Right lobe of liver (tissue), 6 donors: ENCODE data around the gene ENKD1. TPM values are rescaled to one million over a fixed set of nuclear protein-coding genes. Genes with fewer than 3 reads are reported as not detected.

Source experiments
- ATAC-seq, 4 donors: fragments of 200-7000 bp; cut with Tn5 transposase; one replicate each; pipeline ENCODE4 v1.9.1; 2020; ENCODE audit warnings: mild to moderate bottlenecking in 4 of 4, moderate library complexity in 4 of 4
- DNase-seq, 3 donors: peaks; one replicate each; pipeline ENCODE4 v3.0.0-alpha.2; 2020
- H3K27ac ChIP-seq, 3 donors: fragments of 200-600 bp; one replicate each; pipeline ENCODE4 v1.8.0; 2022
- H3K27me3 ChIP-seq, 2 donors: fragments of 200-600 bp; one replicate each; pipeline ENCODE4 v1.8.0; 2022
- H3K36me3 ChIP-seq, 4 donors: fragments of 200-600 bp; sonication (generic) in 1 of 4; one replicate each; pipeline versions ENCODE4 v1.5.1 to v1.8.0; 2017 to 2022; ENCODE audit warnings: control low read depth in 1 of 4
- H3K4me1 ChIP-seq, 4 donors: fragments of 200-600 bp; sonication (generic) in 1 of 4; one replicate each; pipeline versions ENCODE4 v1.5.1 to v1.8.0; 2017 to 2022; ENCODE audit warnings: control low read depth in 1 of 4
- H3K4me3 ChIP-seq, 3 donors: fragments of 200-600 bp; one replicate each; pipeline ENCODE4 v1.8.0; 2022
- H3K9me3 ChIP-seq, 4 donors: fragments of 200-600 bp; sonication (generic) in 1 of 4; one replicate each; pipeline versions ENCODE4 v1.5.1 to v1.8.0; 2017 to 2022; ENCODE audit warnings: control low read depth in 1 of 4
- CTCF ChIP-seq, 4 donors: fragments of 200-600 bp in 3 of 4; fragments of 450-650 bp in 1 of 4; IDR thresholded peaks; one replicate each; pipeline versions ENCODE4 v1.5.1 to v1.8.0; 2016 to 2022; ENCODE audit warnings: antibody characterized with exemption in 4 of 4, mild to moderate bottlenecking in 2 of 4
- POLR2A ChIP-seq: fragments of 450-650 bp; IDR thresholded peaks from one replicate; pipeline ENCODE4 v1.6.1; 2017; ENCODE audit warnings: antibody characterized with exemption, mild to moderate bottlenecking
- WGBS: methylation state at CpG from one replicate; pipeline ENCODE4 v1.1.6; 2018; ENCODE audit warnings: low coverage, low lambda C conversion rate; ENCODE audit not compliant: insufficient coverage; ENCODE audit errors: missing lambda C conversion rate; 5-methylcytosine and 5-hydroxymethylcytosine counted together
- intact Hi-C, 2 donors: fragments of 100-400 bp; cut with DNase I; formaldehyde crosslinking; loops; one replicate each; pipeline versions ENCODE4 v1.11.2 to v1.14.1; 2022
- total RNA-seq, 6 experiments: library from RNA; depleted of rRNA in 2 of 6; stranded (reverse); fragments of >200 nt in 2 of 6; fragmentation: NEBNext Ultra II Directional in 3 of 6; extraction: Animal tissue kit (Norgen Biotek cat#: 25700) in 3 of 6; gene quantifications; one replicate each; pipeline versions ENCODE4 v1.1.0 to v1.2.4, GENCODE V29; 2016 to 2023
- donor health status: DM: no; HTN: yes; CAD: no.
- donor health status: DM: no; HTN: no; CAD: no.
- donor health status: DM: no; HTN: no; CAD: no.
- donor health status: DM: no; HTN: yes; CAD: no.
- donor health status: DM: no; HTN: yes; CAD: no.

Gene ENKD1
- total RNA-seq, 6 experiments from 2014 or later, result 4.4 to 8.9 (median 7.3) TPM

DNA sequence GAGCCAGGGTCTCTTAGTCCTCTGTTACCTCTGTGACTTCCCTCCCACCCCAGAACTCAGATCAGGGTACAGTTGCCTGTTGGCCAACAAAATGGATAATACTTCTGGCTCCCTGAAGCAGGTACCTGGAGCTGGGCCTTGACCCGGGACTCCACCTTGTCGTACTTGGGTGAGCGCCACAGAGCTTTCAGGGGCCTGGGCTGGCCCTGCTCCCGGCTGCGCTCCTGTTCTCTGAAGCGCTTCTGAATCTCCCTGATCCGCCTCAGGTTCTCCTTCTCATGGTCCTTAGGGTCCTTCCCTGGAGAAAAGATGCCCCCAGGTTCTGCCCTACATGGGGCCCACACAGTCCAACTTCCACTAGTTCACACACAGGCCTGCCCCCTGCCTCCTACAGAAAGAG lies 1.7 kb downstream of the ENKD1 start:
- H3K27ac ChIP-seq, result no peak overlapping the region
- H3K36me3 ChIP-seq, result no peaks in the 10 kb centered on the region
- H3K4me1 ChIP-seq, result peaks cover 0 to 30% (median 16%) of the 10 kb centered on the region in 4 donors
- ATAC-seq (no peak), DNase-seq (no peak)
- H3K4me3 ChIP-seq, result no peak overlapping the region
- WGBS, result 55% methylated on average over 3 of the region's 7 CpGs
- TF ChIP-seq POLR2A (no peak), CTCF (IDR thresholded peaks at IDR 0.05) (no peak)
- no peaks in the 10 kb centered on the region for H3K9me3 ChIP-seq
- no peaks in the 10 kb centered on the region for H3K27me3 ChIP-seq
- intact Hi-C loops, result no loop called here

- Histone ChIP-seq H3K4me1 (peaks cover 0 to 35% (median 16%) of the 10 kb centered on the region in 4 donors), H3K4me3 (no peak overlapping the region), H3K9me3 (no peaks in the 10 kb centered on the region), H3K27ac (no peak overlapping the region), H3K27me3 (no peaks in the 10 kb centered on the region), H3K36me3 (no peaks in the 10 kb centered on the region)
- 86% methylated on average over 4 of the region's 4 CpGs for WGBS
- no peak for DNase-seq
- intact Hi-C loops, result no loop called here
- TF ChIP-seq POLR2A (no peak), CTCF (IDR thresholded peaks at IDR 0.05) (no peak)
- no peak for ATAC-seq
Observed at GRCh38 chr16:67664258-67664657, 2.3 kb downstream of the ENKD1 start.

DNA sequence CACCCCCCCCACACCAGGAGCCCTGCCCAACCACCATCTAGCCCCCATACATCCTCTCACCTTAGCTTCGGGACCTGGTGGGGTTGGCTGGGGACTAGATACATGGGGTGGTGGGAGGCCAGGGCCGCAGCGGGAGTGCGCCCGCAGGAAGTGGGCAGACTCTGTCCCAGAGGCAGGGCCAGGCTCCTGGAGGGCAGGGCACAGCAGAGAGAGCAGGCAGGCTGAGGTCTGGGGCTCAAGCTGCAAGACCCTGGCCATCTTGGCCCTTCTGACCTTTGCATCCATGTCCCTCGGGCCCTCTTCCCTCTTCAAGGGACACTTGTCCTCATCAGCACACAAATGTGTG lies 2.7 kb downstream of the ENKD1 start:
- H3K4me3 ChIP-seq, result no peak overlapping the region
- ATAC-seq, result no peak

GRCh38 chr16:67663151-67663876 lies 3.2 kb downstream of the ENKD1 start:
- TF ChIP-seq POLR2A (no peak), CTCF (IDR thresholded peaks at IDR 0.05) (peak in 2 of 4 donors; percentile 11 to 28)
- H3K4me3 ChIP-seq, result no peak overlapping the region
- H3K36me3 ChIP-seq, result no peaks in the 10 kb centered on the region
- peaks cover 0 to 31% (median 14%) of the 10 kb centered on the region in 4 donors for H3K4me1 ChIP-seq
- DNase-seq (peak in 2 of 3 donors; percentile 77 to 82), ATAC-seq (peak in 1 of 4 donors; percentile 0)
- H3K27ac ChIP-seq, result peak overlapping the region in 1 of 3 donors; percentile 47
- 20% methylated on average over 1 of the region's 25 CpGs for WGBS
- H3K9me3 ChIP-seq, result no peaks in the 10 kb centered on the region
- intact Hi-C loops, result no loop called here
- no peaks in the 10 kb centered on the region for H3K27me3 ChIP-seq

More for the DNA sequence above, 2.7 kb downstream of the ENKD1 start:
- H3K4me1 ChIP-seq, result peaks cover 0 to 36% (median 16%) of the 10 kb centered on the region in 4 donors
- no peak overlapping the region for H3K27ac ChIP-seq
- intact Hi-C loops, result no loop called here
- H3K36me3 ChIP-seq, result no peaks in the 10 kb centered on the region
- no CpG with 5 or more reads among the region's 6 CpGs for WGBS
- no peak for DNase-seq
- H3K9me3 ChIP-seq, result no peaks in the 10 kb centered on the region
- no peaks in the 10 kb centered on the region for H3K27me3 ChIP-seq
- TF ChIP-seq POLR2A, result no peak
- no peak for TF ChIP-seq CTCF (IDR thresholded peaks at IDR 0.05)
